Central memory CD4-positive, alpha-beta T cell (primary cell): ENCODE measurements around the gene OSBPL9.

Experiments used
- DNase-seq: peaks from one replicate; pipeline ENCODE4 v3.0.0; 2022
- total RNA-seq, 3 experiments: gene quantifications; one replicate each; lab custom pipeline; 2026; lab: John Stamatoyannopoulos, UW

The OSBPL9 gene, protein sequence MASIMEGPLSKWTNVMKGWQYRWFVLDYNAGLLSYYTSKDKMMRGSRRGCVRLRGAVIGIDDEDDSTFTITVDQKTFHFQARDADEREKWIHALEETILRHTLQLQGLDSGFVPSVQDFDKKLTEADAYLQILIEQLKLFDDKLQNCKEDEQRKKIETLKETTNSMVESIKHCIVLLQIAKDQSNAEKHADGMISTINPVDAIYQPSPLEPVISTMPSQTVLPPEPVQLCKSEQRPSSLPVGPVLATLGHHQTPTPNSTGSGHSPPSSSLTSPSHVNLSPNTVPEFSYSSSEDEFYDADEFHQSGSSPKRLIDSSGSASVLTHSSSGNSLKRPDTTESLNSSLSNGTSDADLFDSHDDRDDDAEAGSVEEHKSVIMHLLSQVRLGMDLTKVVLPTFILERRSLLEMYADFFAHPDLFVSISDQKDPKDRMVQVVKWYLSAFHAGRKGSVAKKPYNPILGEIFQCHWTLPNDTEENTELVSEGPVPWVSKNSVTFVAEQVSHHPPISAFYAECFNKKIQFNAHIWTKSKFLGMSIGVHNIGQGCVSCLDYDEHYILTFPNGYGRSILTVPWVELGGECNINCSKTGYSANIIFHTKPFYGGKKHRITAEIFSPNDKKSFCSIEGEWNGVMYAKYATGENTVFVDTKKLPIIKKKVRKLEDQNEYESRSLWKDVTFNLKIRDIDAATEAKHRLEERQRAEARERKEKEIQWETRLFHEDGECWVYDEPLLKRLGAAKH
- 74.2 to 101 (median 75.6) reads per million in 3 experiments for total RNA-seq

DNA sequence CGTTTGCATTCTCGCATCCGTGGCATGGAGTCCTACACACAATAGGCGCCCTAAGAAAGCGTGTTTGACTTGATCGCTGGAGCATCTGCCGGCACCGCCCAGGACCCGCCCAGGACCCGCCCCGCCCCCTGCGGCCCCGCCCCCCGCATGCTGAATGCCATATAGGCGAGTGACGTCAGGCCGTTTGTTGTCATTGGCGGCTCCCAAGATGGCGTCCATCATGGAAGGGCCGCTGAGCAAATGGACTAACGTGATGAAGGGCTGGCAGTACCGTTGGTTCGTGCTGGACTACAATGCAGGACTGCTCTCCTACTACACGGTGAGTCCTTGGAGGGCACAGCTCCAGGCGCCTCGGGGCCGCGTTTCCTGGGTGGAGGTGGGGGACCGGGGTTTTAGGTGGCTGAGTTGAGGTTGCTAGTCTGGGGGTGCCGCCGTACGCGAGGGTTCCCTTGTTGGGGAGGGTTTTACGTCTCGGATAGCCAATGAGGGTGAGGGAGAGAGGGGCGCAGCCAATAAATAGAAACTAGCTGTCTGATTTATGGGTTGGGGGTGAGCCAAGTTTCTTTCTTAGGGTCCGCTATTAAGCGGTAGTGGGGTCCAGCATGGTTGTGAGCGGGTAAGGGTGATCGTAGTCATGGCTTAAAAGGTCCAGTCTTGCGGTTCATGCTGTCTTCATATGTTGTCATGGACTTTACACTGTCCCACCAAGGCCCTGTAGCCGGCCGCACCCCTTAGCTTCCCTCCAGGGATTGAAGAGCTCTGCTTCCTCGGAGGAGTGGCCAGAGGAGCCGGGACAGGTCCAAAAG is at the start of gene OSBPL9:
OSBPL9 (plus strand) TSS at position 190 of the 806 bp plus-strand sequence; CDS start at position 209, 19 bp downstream.
- peak; percentile 83 for DNase-seq

DNA sequence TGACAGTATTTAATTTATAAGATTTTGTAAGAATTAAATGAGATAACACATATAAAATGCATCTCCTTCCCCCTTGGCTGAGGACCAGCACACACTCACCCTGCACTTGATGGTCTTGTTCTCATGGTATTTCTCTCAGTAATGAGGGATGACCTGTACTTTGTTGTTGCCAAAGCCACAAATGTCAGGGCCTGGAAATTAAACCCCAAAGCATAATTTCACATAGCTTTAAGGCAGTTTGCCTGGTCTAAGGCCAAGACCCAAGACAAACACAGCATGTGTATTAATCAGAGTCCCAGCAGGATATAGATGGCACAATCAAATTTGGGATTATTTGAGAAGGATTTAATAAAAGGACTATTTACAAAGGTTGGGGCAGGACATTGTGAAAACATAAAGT is 49.2 kb upstream of the OSBPL9 start:
- no peak for DNase-seq

DNA sequence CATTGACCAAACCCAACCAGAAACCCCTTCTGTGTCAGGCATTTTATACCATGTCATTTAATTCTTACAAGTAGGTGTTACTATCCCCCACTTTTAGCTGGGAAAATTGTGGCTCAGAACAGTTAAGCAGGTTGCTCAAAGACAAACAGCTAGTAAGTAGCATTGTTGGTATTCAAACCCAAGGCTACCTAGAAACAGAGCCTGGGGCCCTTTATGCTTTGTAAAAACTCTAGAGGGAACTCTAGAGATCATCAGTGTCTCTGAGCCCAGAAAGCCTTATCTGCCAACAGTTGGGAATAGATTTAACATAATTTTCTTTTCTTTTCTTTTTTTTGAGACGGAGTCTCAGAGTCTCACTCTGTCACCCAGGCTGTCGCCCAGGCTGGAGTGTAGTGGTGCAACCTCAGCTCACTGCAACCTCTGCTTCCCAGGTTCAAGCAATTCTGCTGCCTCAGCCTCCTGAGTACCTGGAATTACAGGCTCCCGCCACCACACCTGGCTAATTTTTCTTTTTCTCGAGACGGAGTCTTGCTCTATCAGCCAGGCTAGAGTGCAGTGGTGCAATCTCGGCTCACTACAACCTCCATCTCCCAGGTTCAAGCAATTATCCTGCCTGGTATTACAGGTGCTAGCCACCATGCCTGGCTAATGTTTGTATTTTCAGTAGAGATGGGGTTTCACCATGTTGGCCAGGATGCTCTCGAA is 48.5 kb upstream of the OSBPL9 start:
- DNase-seq, result no peak

DNA sequence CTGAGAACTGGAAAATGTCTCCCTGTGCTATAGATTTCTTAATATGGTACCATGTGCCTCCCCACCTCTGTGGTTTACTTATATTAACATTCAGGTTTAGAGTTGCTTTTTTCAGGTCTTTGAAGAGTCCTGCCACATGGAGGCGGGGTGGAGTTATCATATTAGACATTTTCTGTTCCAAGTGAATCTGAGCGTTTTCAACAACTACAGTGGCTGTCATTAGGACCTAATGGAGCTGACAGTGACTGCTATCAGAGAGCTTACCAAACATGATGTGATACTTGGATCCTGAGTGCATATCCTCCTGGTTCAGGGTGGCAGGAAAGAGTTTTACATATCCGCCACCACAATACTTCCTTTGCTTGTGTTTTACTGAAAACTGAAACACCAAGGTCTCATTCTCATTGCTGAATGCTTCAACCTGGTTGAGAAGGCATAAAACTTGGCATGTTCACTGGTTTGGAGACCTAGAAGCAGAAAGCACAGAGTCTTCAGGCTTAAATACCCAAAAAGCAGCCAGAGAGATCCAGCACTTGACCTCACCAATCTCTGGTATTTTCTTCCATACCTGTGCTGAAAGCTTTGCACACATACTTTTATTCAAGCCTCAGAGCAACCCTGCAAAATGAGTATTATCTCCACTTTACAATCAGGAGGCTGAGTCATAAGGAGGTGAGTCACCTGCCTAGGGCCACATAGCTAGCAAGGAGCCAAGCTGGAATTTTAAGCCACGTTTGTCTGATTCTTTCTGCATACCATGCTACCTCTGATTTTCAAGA is 47.4 kb upstream of the OSBPL9 start:
- DNase-seq, result peak; percentile 38

DNA sequence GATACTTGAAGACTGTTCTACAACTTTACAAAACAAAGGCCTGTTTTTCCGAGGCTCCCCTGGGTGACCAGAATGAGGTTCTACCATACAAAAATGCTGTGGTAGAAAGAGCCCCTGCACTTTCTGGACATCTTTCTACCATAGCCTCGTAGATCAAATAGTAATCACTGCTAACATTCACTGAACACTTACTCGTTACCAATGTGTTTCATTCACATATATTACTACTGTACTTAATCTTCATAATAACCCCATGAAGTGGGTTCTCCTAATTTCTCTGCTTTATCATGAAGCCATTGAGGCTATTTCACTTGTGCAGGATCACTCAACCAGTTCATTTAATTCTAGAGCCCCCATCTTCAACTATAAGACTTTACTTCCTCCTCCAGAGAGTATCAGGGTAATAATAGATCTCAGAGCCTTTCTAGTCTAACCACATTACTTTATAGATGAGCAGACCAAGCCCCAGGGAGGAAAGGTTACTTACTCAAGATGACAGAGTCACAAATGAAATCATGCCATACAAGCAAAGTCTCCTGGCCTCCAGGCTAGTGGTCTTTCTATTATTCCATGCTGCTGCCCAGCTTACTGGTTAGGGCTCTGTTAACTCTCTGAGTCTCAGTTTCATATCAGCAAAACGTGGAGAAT is 46.7 kb upstream of the OSBPL9 start:
- DNase-seq, result no peak

DNA sequence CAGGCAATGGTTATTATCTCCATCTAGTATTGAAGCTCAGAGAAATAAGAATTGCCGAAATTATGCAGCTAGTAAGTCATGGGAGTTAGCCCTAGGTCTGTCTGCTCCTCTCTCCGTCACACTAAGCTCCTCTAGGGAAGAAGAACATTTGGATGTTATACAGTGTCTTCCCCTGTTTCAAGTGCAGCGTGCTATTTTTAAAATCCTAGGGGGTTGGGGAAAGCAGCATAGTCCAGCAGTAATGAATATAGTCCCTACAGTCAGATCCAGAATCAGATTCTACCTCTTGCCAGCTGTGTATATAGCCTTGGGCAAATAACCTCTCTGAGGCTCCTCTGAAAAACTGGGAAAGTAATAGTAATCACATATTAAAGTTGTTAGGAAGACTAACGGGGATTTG is 44.5 kb upstream of the OSBPL9 start:
- DNase-seq, result no peak

DNA sequence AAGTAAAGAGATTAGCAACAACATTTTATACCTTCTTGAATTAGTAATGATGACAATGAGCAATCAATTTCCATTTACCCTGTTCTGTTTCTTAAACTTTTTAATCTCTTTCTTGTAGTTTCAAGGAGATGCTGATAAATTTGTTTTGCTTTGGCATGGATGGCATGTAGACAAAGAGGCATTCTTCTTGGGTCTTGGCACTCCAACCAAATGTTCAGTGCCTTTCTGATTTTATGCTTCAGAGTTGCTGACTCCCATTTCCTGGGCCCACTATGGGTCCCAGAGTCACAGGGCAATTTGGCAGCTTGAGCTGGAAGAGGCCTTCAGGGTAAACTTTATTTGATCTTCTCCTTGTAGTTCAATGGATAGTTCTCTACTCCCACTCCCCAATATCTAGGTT is 42.1 kb upstream of the OSBPL9 start:
- DNase-seq, result no peak

DNA sequence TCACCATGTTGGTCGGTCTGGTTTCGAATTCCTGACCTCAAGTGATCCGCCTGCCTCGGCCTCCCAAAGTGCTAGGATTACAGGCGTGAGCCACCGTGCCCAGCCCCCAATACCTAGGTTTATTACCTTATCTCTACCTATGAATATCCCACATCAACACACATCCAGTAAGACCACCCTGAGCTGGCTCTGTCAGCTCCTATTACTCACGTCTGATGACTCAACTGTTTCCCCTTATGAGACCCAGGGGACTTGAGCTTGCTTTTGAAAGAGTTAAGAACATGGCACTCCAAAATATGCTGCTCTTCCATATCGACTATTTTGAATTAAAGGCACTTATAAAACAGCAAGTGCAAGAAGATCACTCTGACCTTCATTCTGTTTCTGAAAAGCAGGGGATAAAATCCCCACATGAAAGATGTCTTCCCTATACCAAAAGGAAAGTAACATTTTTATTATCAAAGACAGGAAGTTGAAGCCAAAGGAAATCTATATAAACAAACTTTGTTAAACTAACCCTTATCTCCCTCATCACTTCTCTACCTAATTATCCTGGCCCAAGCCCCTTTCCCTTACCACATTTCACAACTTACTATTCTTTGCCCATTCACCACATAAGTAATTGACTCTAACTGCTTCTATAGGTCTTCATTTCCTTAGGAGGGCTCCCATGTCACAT is 41.3 kb upstream of the OSBPL9 start:
- no peak for DNase-seq

DNA sequence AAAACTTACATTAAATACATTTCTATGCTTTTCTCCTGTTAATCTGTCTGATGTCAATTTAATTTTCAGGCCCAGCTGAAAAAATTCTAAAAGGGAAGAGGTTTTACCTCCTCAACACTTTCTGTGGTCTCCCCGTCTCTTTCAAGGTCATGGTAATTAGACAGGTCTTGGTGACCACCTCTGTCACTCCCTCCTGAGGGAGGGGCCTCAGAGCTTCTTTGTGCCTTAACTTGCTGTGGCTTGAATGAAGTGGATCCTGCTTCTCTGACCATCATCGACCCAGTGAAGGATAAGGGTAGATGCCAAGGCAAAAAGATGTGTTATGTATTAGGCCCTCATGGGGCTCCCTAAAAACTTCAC is 40.8 kb upstream of the OSBPL9 start:
- no peak for DNase-seq

DNA sequence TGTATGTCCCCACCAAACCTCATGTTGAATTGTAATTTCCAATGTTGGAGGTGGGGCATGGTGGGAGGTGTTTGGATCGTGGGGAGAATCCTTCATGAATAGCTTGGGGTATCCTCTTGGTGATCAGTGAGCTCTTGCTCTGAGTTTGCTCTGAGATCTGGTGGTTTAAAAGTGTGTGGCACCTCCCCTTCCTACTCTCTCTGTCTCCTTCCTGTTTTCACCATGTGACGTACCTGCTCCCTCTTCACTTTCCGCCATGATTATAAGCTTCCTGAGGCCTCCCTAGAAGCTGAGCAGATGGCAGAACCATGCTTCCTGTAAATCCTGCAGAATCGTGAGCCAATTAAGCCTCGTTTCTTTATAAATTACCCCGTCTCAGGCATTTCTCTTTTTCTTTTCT is 40.0 kb upstream of the OSBPL9 start:
- no peak for DNase-seq

DNA sequence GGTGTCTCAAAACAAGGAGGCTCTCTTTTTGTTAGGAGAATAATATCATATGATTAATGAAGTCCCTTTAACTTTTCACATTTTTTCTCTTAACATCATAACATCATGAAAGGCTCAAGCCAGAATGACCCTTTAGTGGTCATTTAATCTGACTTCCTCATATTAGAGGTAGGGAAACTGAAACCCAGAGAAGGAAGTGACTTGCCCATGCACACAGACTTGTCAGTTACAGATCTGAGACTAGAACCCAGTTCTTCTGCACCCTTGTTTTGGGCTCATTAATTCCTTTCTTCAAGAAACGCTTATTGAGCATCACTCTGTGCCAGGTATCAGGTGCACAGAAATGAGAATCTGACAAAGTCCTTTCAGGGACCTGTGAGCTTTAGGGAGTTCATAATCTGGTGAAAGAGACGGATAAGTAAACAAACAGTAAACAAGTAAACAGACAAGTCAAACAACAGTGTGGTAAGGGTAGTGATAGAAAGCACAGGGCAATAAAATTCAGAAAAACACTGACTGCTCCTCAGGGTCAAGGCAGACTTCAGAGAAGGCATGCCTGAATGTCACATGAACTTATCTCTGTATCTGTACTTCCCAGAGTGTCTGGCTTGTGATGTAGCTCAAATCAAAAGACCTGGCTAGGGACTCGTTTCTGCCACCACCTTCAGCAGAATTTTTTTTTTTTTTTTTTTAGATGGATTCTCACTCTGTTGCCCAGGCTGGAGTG is 38.3 kb upstream of the OSBPL9 start:
- no peak for DNase-seq

DNA sequence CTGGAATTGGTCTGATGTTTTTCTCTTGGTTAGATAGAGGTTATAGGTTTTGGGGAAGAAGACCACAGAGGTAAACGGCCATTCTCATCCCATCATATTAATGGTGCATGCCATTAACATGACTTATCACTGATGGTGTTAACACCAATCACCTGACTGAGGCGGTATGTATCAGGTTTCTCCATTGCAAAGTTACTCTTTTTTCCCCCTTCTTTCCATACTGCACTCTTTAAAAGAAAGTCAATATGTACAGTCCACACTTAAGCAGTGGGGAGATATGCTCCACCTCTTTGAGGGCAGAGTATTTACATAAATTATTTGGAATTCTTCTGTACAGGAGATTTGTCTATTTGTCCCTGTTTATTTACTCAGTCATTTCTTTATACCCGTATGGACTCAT is 35.7 kb upstream of the OSBPL9 start:
- no peak for DNase-seq

DNA sequence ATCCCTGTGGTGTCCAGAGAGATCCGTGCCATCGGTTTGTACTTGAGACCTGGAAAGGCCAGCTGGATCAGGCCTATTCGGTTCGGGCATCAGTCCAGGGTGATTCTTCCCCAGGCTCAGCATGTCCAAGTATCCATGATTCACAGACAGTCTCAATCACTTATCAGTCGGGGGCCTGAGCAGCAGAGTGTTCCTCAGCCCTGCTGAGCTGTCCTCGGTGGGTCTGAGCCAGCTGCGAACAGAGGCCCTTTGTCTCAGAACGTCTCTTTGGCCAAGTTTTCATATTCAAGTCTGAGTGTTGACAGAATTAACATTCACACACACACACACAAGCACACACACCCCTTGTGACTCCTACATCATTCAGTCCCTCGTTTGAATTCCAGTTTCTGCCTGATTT is 33.4 kb upstream of the OSBPL9 start:
- DNase-seq, result no peak

DNA sequence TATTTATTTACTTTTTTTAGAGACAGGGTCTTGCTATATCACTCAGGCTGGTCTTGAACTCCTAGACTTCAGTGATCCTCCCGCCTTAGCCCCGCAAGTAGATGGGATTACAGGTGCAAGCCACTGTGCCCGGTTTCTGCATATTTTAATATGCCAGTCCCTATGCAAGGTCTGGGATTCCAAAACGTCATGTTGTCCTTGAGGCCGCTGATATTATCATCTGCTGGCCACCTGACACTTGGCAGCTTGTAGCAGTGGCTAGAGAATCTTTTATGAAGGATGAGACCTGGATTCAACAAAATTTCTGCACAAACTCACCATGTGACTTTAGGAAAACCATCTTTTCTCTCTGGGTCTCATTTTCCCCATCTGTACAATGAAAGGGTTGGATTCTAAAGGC is 32.9 kb upstream of the OSBPL9 start:
- DNase-seq, result no peak

DNA sequence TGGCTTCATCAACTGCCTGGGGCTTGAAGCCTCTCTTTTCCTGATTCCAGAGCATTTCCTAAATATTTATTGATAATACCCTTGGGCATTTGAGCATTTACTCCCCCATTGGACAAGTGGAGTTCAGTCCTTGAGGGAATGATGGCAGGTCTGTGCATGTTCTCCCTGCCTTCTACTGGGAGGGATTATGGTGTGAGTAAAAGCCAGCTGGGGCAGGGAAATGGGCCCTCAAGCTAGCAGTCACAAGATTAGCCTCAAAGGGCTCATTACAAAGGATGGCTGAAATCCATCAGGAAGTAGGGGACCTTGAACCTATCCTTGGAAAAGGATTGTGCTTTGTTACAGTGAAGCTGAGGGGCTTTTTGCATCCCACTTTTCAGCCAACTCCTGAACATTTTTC is 24.2 kb upstream of the OSBPL9 start:
- no peak for DNase-seq

DNA sequence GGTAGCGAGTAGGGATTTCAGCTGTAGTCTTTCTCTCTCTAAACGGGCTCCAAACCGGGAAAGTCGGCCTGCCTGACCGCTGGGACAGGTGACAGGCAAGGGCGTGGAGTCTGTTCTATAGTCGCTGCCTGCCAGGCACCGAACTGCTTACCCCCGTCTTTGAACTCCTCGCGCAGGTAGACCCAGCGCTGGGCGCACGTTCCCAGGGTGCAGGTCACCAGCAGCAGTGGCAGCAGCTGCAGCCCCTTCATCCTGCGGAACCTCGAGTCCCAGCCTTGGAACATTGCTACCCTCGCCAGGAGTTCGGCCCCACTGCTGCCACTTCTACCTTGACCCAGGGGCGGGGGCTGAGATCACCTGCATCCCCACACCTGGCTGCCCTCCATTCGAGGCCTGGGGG is 22.2 kb upstream of the OSBPL9 start:
- DNase-seq, result no peak

DNA sequence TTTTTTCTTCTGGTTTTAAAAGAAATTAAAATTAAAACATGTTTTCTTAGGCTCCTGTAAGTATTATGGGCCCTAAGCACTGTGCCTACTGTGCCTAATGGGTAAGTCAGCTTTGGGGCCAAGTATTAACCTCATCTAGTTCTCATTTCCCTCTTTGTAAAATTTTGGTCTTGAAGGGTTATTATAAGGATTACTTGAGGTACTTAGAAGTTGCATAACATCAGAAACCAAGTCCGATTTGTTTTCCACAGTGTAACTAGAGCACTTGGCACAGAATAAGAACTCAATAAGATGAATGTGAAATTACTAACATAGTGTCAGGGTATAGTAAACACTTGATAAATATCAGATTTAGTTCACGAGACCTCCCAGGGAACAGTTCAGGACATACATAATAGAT is 16.4 kb upstream of the OSBPL9 start:
- no peak for DNase-seq

DNA sequence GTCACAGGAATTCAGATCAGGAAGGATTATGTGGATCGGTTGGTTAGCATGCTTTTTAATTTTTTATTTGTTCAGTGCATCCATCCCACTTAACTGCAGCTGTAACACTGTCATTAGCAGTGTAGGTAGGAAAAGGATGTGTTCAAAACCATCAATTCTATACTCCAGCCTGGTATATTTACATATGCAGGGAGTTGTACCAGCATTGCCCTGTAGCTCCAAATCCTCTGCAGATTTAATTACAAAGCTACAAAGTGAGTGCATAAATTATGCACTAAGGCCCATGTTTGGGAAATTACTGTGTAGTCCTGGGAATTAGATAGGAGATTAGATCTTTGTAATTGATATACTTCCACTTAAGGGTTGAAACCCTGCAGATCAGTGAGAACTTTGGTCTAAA is 15.9 kb upstream of the OSBPL9 start:
- no peak for DNase-seq

DNA sequence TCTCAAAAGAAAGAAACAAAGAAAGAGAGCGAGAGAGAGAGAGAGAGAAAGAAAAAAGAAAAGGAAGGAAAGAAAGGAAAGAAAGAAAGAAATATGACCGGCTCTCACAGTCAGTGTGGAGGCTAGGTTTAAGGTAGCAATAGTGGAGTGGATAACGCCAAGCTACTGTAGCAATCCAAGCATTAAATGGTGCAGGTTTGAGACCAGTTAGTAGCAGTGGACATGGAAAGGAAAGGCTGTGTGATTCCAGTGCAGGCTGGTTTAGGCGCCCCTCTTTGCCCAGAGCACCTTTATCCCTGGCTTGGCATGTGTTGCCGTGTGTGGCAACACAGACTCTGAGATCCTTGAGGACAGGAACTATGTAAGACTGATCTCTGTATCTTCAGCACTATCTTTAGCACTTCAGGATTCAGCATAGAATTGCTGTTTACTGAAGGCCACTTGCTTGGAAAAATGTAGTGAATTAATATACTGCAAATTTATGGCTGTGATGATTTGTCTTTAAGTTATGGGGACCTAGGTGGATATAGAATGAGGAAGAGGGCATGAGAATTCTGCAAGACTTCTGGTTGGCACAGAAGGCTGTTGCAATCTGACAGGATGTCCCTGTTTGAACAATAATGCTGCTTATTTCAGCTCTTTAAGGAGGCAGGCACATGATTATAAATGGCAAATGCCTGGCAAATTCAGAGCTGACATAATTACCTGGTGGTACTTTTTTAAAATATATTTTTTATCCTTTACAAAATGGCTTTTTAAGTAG is 10.8 kb upstream of the OSBPL9 start:
- DNase-seq, result no peak
